Testis (tissue), 3 donors: Measurements from ENCODE around the gene RAB7B. TPM values are rescaled to one million over a fixed set of nuclear protein-coding genes. Genes with fewer than 3 reads are reported as not detected.

ENCODE experiments used
- DNase-seq: peaks from one replicate; pipeline ENCODE4 v3.0.0-alpha.2; 2019
- H3K27ac ChIP-seq, 2 donors: fragments of 200-600 bp; sonication (generic); one replicate each; pipeline ENCODE4 v1.5.1; 2019
- H3K27me3 ChIP-seq: fragments of 200-600 bp; sonication (generic); one replicate; pipeline ENCODE4 v1.5.1; 2019
- H3K36me3 ChIP-seq: fragments of 200-600 bp; sonication (generic); one replicate; pipeline ENCODE4 v1.5.1; 2017; ENCODE audit warnings: low read depth; ENCODE audit errors: missing control alignments
- H3K4me1 ChIP-seq: fragments of 200-600 bp; sonication (generic); one replicate; pipeline ENCODE4 v1.5.1; 2019
- H3K4me3 ChIP-seq, 2 donors: fragments of 200-600 bp; sonication (generic); one replicate each; pipeline ENCODE4 v1.5.1; 2017 to 2019
- H3K9me3 ChIP-seq: fragments of 200-600 bp; sonication (generic); one replicate; pipeline ENCODE4 v1.5.1; 2017
- POLR2A ChIP-seq: fragments of 450-650 bp; IDR thresholded peaks from one replicate; pipeline ENCODE4 v1.6.1; 2017; ENCODE audit warnings: antibody characterized with exemption, mild to moderate bottlenecking, moderate library complexity
- WGBS, 2 donors: methylation state at CpG; one replicate each; pipeline ENCODE4 v1.1.5; 2018; 5-methylcytosine and 5-hydroxymethylcytosine counted together
- intact Hi-C: fragments of 100-400 bp; cut with DNase I; formaldehyde crosslinking; loops from one replicate; pipeline ENCODE4 v1.15.1; 2023; ENCODE audit warnings: low total_unique reads
- polyA plus RNA-seq: library from polyadenylated mRNA; stranded (reverse); fragments of 350-450 nt; fragmentation: Illumina TruSeq; extraction: RNeasy Lipid Tissue Mini Kit (QIAGEN cat#74804); gene quantifications from one replicate; pipeline ENCODE4 v1.2.3, GENCODE V29; 2014; ENCODE audit warnings: low read depth, low replicate concordance; ENCODE audit not compliant: insufficient read depth
- total RNA-seq, 2 donors: library from RNA; depleted of rRNA; stranded (reverse); fragments of >200 nt; gene quantifications; one replicate each; pipeline ENCODE4 v1.2.3, GENCODE V29; 2016
- TF ChIP-seq, protein P1 (sequence below), 3 experiments: fragments of 450-650 bp in 2 of 3; fragments of 200-600 bp in 1 of 3; sonication (generic) in 1 of 3; IDR thresholded peaks; one replicate each; pipeline ENCODE4 v1.5.1; 2016 to 2019; ENCODE audit warnings: antibody characterized with exemption in 3 of 3, mild to moderate bottlenecking in 2 of 3, moderate library complexity in 1 of 3

Gene RAB7B
- total and polyA plus RNA-seq, 3 donors from 2014 or later = 1.7 to 8.4 (median 6.2) TPM

- Histone ChIP-seq H3K27ac (no peak overlapping the region), H3K4me1 (peaks cover 19% of the 10 kb centered on the region), H3K36me3 (no peaks in the 10 kb centered on the region), H3K4me3 (no peak overlapping the region), H3K9me3 (no peaks in the 10 kb centered on the region), H3K27me3 (no peaks in the 10 kb centered on the region)
- intact Hi-C loops = loop anchor here (10.0 kb wide), 1 partner anchor 124 kb away; no protein-coding TSS in a partner anchor
- TF ChIP-seq POLR2A = no peak
- TF ChIP-seq, protein P1, sequence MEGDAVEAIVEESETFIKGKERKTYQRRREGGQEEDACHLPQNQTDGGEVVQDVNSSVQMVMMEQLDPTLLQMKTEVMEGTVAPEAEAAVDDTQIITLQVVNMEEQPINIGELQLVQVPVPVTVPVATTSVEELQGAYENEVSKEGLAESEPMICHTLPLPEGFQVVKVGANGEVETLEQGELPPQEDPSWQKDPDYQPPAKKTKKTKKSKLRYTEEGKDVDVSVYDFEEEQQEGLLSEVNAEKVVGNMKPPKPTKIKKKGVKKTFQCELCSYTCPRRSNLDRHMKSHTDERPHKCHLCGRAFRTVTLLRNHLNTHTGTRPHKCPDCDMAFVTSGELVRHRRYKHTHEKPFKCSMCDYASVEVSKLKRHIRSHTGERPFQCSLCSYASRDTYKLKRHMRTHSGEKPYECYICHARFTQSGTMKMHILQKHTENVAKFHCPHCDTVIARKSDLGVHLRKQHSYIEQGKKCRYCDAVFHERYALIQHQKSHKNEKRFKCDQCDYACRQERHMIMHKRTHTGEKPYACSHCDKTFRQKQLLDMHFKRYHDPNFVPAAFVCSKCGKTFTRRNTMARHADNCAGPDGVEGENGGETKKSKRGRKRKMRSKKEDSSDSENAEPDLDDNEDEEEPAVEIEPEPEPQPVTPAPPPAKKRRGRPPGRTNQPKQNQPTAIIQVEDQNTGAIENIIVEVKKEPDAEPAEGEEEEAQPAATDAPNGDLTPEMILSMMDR (IDR thresholded peaks at IDR 0.05) = no peak
- DNase-seq = no peak
- WGBS, 2 donors = 56 to 77% methylated on average over 3 of the region's 3 CpGs
Observed at GRCh38 chr1:205980237-205980870, 22.8 kb downstream of the RAB7B start.

GRCh38 chr1:205979301-205979700, 23.9 kb downstream of the RAB7B start:
- Histone ChIP-seq H3K9me3 (no peaks in the 10 kb centered on the region), H3K36me3 (no peaks in the 10 kb centered on the region), H3K4me1 (peaks cover 19% of the 10 kb centered on the region), H3K4me3 (no peak overlapping the region), H3K27ac (no peak overlapping the region), H3K27me3 (no peaks in the 10 kb centered on the region)
- DNase-seq = no peak
- WGBS, 2 donors = 94 to 97% methylated on average over 3 to 6 of the region's 6 CpGs
- TF ChIP-seq, protein P1 (IDR thresholded peaks at IDR 0.05) = no peak
- no peak for TF ChIP-seq POLR2A
- intact Hi-C loops = loop anchor here (5.0 to 10.0 kb wide), 2 partner anchors 62 to 184 kb away; no protein-coding TSS in a partner anchor

DNA sequence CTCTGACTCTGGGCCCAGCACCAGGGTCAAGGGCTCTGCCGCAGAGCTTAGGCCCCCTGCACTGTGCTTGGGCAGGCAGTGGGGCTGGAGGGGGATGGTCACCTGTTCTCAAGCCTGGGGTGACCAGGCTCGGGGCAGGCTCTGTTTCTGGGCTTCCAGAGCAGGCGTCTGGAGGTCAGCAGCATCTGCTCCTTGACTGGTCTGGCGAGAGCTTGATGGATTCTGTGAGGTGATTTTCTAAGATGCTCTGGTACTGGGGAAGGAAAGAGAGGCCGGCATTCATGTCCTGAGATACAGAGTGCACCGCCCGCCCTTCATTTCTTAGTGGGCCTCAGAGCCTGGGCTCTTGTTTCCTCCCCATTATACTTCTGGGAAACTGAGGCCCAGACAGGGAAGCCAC, 24.5 kb downstream of the RAB7B start:
- DNase-seq = no peak
- TF ChIP-seq, protein P1 (IDR thresholded peaks at IDR 0.05) = no peak
- TF ChIP-seq POLR2A = no peak
- WGBS, 2 donors = 86 to 88% methylated on average over 7 of the region's 7 CpGs
- no peak overlapping the region for H3K4me3 ChIP-seq
- H3K9me3 ChIP-seq = no peaks in the 10 kb centered on the region
- H3K27ac ChIP-seq = no peak overlapping the region
- H3K36me3 ChIP-seq = no peaks in the 10 kb centered on the region
- H3K4me1 ChIP-seq = peaks cover 19% of the 10 kb centered on the region
- H3K27me3 ChIP-seq = no peaks in the 10 kb centered on the region
- intact Hi-C loops = loop anchor here (5.0 to 10.0 kb wide), 2 partner anchors 61 to 184 kb away; no protein-coding TSS in a partner anchor

DNA sequence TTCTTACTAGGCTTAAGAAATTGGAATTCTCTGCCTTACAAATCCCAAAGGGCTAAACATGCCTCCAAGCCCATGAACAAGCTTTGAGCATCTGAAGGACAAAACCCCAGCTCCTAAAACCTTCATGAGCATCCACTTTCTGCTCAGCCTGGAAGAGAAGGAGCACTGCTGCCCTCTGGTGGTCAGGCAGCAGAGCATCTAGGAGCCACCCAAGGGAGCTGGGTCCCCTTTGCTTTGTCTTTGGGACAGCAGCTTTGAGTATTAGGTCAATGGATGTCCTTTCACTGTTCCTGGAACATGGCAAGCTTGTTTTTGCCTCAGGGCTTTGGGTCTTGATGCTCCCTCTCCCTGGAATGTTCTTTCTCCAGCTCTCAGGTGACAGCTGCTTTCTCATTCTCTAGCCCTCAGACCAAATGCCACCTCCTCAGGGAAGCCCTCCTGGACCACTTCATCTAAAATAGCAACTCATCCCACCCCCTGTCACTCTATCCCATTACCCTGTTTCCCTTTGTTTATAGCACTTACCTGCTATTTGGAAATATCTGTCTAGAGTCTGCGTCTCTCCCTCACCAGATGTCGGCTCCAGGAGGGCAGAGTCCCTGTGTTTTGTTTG, 25.7 kb downstream of the RAB7B start:
- no peaks in the 10 kb centered on the region for H3K27me3 ChIP-seq
- no peak overlapping the region for H3K4me3 ChIP-seq
- intact Hi-C loops = loop anchor here (5.0 to 10.0 kb wide), 2 partner anchors 60 to 183 kb away; no protein-coding TSS in a partner anchor
- no peak overlapping the region for H3K27ac ChIP-seq
- peak; percentile 78 for DNase-seq
- H3K9me3 ChIP-seq = no peaks in the 10 kb centered on the region
- no peaks in the 10 kb centered on the region for H3K36me3 ChIP-seq
- peaks cover 19% of the 10 kb centered on the region for H3K4me1 ChIP-seq
- WGBS, 2 donors = 82 to 100% methylated on average over 2 of the region's 2 CpGs
- TF ChIP-seq, protein P1 (IDR thresholded peaks at IDR 0.05) = peak; percentile 94 to 96 (median 95)
- no peak for TF ChIP-seq POLR2A
